CD14-positive monocyte (primary cell): ENCODE results near the gene MYL6B. TPM values are rescaled to one million over a fixed set of nuclear protein-coding genes. Genes with fewer than 3 reads are reported as not detected.

ENCODE experiments used
- DNase-seq, 3 donors: peaks; one replicate each; pipeline ENCODE4 v3.0.0-alpha.2; 2011 to 2022
- H2AFZ ChIP-seq: 2 replicates; pipeline ENCODE4 v1.6.0; 2012; ENCODE audit warnings: mild to moderate bottlenecking, low read depth, low read length, inconsistent platforms; ENCODE audit not compliant: insufficient read depth, poor library complexity, severe bottlenecking
- H3K27ac ChIP-seq, 2 donors: 1 replicate in 1 of 2; 2 replicates in 1 of 2; pipeline ENCODE4 v1.5.1; 2012 to 2013; ENCODE audit warnings: low read length in 2 of 2, control low read depth in 1 of 2, inconsistent platforms in 1 of 2, low read depth in 1 of 2, mild to moderate bottlenecking in 1 of 2
- H3K27me3 ChIP-seq, 2 donors: one replicate each; pipeline versions ENCODE4 v1.6.0 to v1.6.1; 2011 to 2013; ENCODE audit warnings: low read length in 2 of 2; ENCODE audit not compliant: control insufficient read depth in 2 of 2, insufficient read depth in 2 of 2
- H3K36me3 ChIP-seq, 2 donors: replicated peaks in 1 of 2; 1 replicate in 1 of 2; 2 replicates in 1 of 2; pipeline versions ENCODE4 v1.5.1 to v1.6.1; 2012 to 2013; ENCODE audit warnings: low read length in 2 of 2, control low read depth in 1 of 2, inconsistent platforms in 1 of 2, mild to moderate bottlenecking in 1 of 2; ENCODE audit not compliant: insufficient read depth in 2 of 2, control insufficient read depth in 1 of 2
- H3K4me1 ChIP-seq, 2 donors: 1 replicate in 1 of 2; 2 replicates in 1 of 2; pipeline versions ENCODE4 v1.5.1 to v1.6.1; 2012 to 2013; ENCODE audit warnings: low read length in 2 of 2, control low read depth in 1 of 2, inconsistent platforms in 1 of 2, mild to moderate bottlenecking in 1 of 2, moderate library complexity in 1 of 2; ENCODE audit not compliant: insufficient read depth in 2 of 2, control insufficient read depth in 1 of 2
- H3K4me2 ChIP-seq: replicated peaks from 2 replicates; pipeline ENCODE3; 2012; ENCODE audit warnings: low read length, moderate library complexity, mild to moderate bottlenecking; ENCODE audit not compliant: poor library complexity, severe bottlenecking; ENCODE audit errors: extremely low read depth
- H3K4me3 ChIP-seq, 3 experiments: fragments of 200-600 bp in 1 of 3; sonication (generic) in 1 of 3; replicated peaks in 1 of 3; 1 replicate in 2 of 3; 2 replicates in 1 of 3; pipeline ENCODE4 v1.5.1; 2011 to 2013; ENCODE audit warnings: low read length in 3 of 3, mild to moderate bottlenecking in 3 of 3, control low read depth in 2 of 3, low read depth in 2 of 3, inconsistent platforms in 1 of 3, moderate library complexity in 1 of 3
- H3K79me2 ChIP-seq: 2 replicates; pipeline ENCODE4 v1.6.0; 2012; ENCODE audit warnings: mild to moderate bottlenecking, control low read depth, inconsistent platforms, low read length, moderate library complexity; ENCODE audit not compliant: insufficient read depth
- H3K9ac ChIP-seq: 2 replicates; pipeline ENCODE4 v1.6.0; 2017; ENCODE audit warnings: low read length, mild to moderate bottlenecking; ENCODE audit not compliant: insufficient read depth, poor library complexity, severe bottlenecking
- H3K9me3 ChIP-seq, 2 donors: replicated peaks in 1 of 2; 1 replicate in 1 of 2; 2 replicates in 1 of 2; pipeline versions ENCODE4 v1.5.1 to v1.6.1; 2012 to 2013; ENCODE audit warnings: low read length in 2 of 2, control low read depth in 1 of 2; ENCODE audit not compliant: control insufficient read depth in 1 of 2, insufficient read depth in 1 of 2
- H4K20me1 ChIP-seq: 2 replicates; pipeline ENCODE4 v1.6.0; 2012; ENCODE audit warnings: mild to moderate bottlenecking, low read length, control low read depth, moderate library complexity; ENCODE audit not compliant: insufficient read depth
- H3K27ac Mint-ChIP-seq, 7 donors: one replicate each; pipeline ENCODE4 v1.8.0; 2020; ENCODE audit warnings: mild to moderate bottlenecking in 7 of 7, mixed read lengths in 7 of 7, moderate library complexity in 6 of 7, inconsistent platforms in 2 of 7
- H3K27me3 Mint-ChIP-seq, 3 donors: one replicate each; pipeline ENCODE4 v1.8.0; 2021 to 2022; ENCODE audit warnings: low read depth in 3 of 3, mild to moderate bottlenecking in 3 of 3, mixed read lengths in 3 of 3, moderate library complexity in 3 of 3, inconsistent platforms in 1 of 3
- H3K36me3 Mint-ChIP-seq, 2 donors: one replicate each; pipeline ENCODE4 v1.8.0; 2020; ENCODE audit warnings: mixed read lengths in 2 of 2, inconsistent platforms in 1 of 2, mild to moderate bottlenecking in 1 of 2
- H3K4me1 Mint-ChIP-seq: one replicate; pipeline ENCODE4 v1.8.0; 2020; ENCODE audit warnings: mild to moderate bottlenecking, mixed read lengths
- H3K4me3 Mint-ChIP-seq, 2 donors: one replicate each; pipeline ENCODE4 v1.8.0; 2020; ENCODE audit warnings: mild to moderate bottlenecking in 2 of 2, mixed read lengths in 2 of 2, moderate library complexity in 1 of 2
- H3K9me3 Mint-ChIP-seq, 7 donors: one replicate each; pipeline ENCODE4 v1.8.0; 2020 to 2022; ENCODE audit warnings: mixed read lengths in 7 of 7, mild to moderate bottlenecking in 6 of 7, moderate library complexity in 6 of 7, inconsistent platforms in 2 of 7
- CTCF ChIP-seq: fragments of 200-600 bp; IDR thresholded peaks from one replicate; pipeline ENCODE4 v1.8.0; 2022; ENCODE audit warnings: antibody characterized with exemption, mild to moderate bottlenecking
- WGBS: methylation state at CpG from one replicate; pipeline ENCODE4 v1.1.5; 2013; ENCODE audit warnings: missing lambda C conversion rate; ENCODE audit not compliant: insufficient coverage; 5-methylcytosine and 5-hydroxymethylcytosine counted together
- intact Hi-C, 2 donors: fragments of 100-400 bp; cut with micrococcal nuclease; formaldehyde crosslinking; loops; one replicate each; pipeline versions ENCODE4 v1.15.0 to v1.15.1; 2023
- polyA plus RNA-seq, 3 donors: library from polyadenylated mRNA; depleted of rRNA in 1 of 3; unstranded in 2 of 3; stranded (reverse) in 1 of 3; fragments of 300-500 nt in 2 of 3; fragments of >200 nt in 1 of 3; fragmentation: Illumina TruSeq in 2 of 3; gene quantifications; 1 replicate in 2 of 3; 2 replicates in 1 of 3; pipeline ENCODE4 v1.2.3, GENCODE V29; 2012 to 2021

MYL6B gene
- polyA plus RNA-seq, 3 donors = 2.7 to 4.3 (median 4.1) TPM

GRCh38 chr12:56110571-56110970, 41.8 kb upstream of the MYL6B start:
- Histone ChIP-seq H3K27me3 (no peaks in the 10 kb centered on the region), H3K9me3 (no peaks in the 10 kb centered on the region), H4K20me1 (peaks cover 7% of the 10 kb centered on the region), H3K9ac (no peak overlapping the region), H3K4me2 (no peak overlapping the region), H3K79me2 (peaks cover 23% of the 10 kb centered on the region), H2AFZ (no peak overlapping the region), H3K27ac (no peak overlapping the region), H3K36me3 (peaks cover 65 to 73% of the 10 kb centered on the region in 2 donors), H3K4me3 (no peak overlapping the region), H3K4me1 (peaks cover 8 to 11% of the 10 kb centered on the region in 2 donors)
- Mint-ChIP-seq H3K27ac (no peak overlapping the region), H3K36me3 (peaks cover 67 to 75% of the 10 kb centered on the region in 2 donors), H3K9me3 (no peaks in the 10 kb centered on the region), H3K4me1 (peaks cover 10% of the 10 kb centered on the region), H3K4me3 (no peak overlapping the region), H3K27me3 (no peaks in the 10 kb centered on the region)
- intact Hi-C loops = loop anchor here in 1 of 2 donors (10.0 kb wide), 2 partner anchors 136 to 286 kb away; partner anchors contain the start of genes DNAJC14 and RAB5B
- no peak for DNase-seq
- 100% methylated on average over 2 of the region's 5 CpGs for WGBS
- no peak for TF ChIP-seq CTCF

- no peak overlapping the region for H3K4me3 Mint-ChIP-seq
- H3K27ac Mint-ChIP-seq = no peak overlapping the region
- no CpG with 5 or more reads among the region's 1 CpG for WGBS
- peaks cover 21% of the 10 kb centered on the region for H3K4me1 Mint-ChIP-seq
- H3K4me3 ChIP-seq = no peak overlapping the region
- no peak overlapping the region for H3K4me2 ChIP-seq
- H4K20me1 ChIP-seq = no peaks in the 10 kb centered on the region
- no peak overlapping the region for H3K27ac ChIP-seq
- intact Hi-C loops = loop anchor here in 1 of 2 donors (10.0 kb wide), 2 partner anchors 139 to 289 kb away; partner anchors contain the start of genes DNAJC14 and RAB5B
- H3K9ac ChIP-seq = no peak overlapping the region
- no peaks in the 10 kb centered on the region for H3K9me3 ChIP-seq
- H3K4me1 ChIP-seq = peaks cover 22 to 24% of the 10 kb centered on the region in 2 donors
- H3K9me3 Mint-ChIP-seq = no peaks in the 10 kb centered on the region
- peaks cover 44 to 46% of the 10 kb centered on the region in 2 donors for H3K36me3 ChIP-seq
- H3K27me3 Mint-ChIP-seq = no peaks in the 10 kb centered on the region
- H3K27me3 ChIP-seq = no peaks in the 10 kb centered on the region
- no peak for DNase-seq
- peaks cover 23% of the 10 kb centered on the region for H3K79me2 ChIP-seq
- peaks cover 50 to 53% of the 10 kb centered on the region in 2 donors for H3K36me3 Mint-ChIP-seq
- no peak overlapping the region for H2AFZ ChIP-seq
- TF ChIP-seq CTCF = no peak
These were observed 38.3 kb upstream of the MYL6B start for GRCh38 chr12:56114084-56114483.
